Endothelial cell of hepatic sinusoid (primary cell): ENCODE results near the gene C2orf80.
"Not testable (repeated sequence)": the region's sequence is repeated elsewhere in the genome, so short reads cannot be mapped to it uniquely, and the experiment has no call there.

ENCODE experiments used
- in situ Hi-C: cut with HindIII; loops from 2 replicates; pipeline ENCODE4 v1.10.0; 2017; ENCODE audit warnings: low sequenced_read_pairs

C2orf80 gene

GRCh38 chr2:208182835-208183234 lies 7.0 kb downstream of the C2orf80 start:
- in situ Hi-C loops: no loop called here

DNA sequence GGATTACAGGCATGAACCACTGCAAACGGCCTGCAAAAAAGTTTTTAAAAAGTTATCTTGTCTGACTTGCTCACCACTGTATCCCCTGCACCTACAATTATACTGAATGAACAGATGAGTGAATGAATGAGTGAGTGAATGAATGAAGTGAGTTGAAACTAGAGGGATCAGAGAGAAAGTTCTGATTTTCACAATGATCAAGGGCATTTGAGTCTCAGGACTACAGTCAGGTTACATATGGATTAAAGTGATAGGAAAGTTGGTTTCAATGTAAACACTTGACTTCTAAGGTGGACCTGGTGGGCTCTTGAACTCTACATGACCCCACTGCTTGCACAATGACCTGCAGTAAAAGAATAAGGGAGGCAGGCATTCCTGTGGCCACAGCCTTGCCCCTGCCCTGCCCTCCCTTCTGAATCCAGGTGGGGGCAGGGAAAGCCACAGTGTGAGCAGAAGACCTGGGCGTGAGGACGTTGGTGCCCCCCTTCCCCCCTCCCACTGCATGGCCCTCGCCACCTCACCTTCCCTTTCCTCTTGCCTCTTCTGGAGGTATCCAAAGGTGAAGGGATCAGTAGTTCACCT lies 10.7 kb downstream of the C2orf80 start:
- in situ Hi-C loops: no loop called here

- in situ Hi-C loops: no loop called here
Measured at GRCh38 chr2:208175840-208176153, 14.0 kb downstream of the C2orf80 start.

DNA sequence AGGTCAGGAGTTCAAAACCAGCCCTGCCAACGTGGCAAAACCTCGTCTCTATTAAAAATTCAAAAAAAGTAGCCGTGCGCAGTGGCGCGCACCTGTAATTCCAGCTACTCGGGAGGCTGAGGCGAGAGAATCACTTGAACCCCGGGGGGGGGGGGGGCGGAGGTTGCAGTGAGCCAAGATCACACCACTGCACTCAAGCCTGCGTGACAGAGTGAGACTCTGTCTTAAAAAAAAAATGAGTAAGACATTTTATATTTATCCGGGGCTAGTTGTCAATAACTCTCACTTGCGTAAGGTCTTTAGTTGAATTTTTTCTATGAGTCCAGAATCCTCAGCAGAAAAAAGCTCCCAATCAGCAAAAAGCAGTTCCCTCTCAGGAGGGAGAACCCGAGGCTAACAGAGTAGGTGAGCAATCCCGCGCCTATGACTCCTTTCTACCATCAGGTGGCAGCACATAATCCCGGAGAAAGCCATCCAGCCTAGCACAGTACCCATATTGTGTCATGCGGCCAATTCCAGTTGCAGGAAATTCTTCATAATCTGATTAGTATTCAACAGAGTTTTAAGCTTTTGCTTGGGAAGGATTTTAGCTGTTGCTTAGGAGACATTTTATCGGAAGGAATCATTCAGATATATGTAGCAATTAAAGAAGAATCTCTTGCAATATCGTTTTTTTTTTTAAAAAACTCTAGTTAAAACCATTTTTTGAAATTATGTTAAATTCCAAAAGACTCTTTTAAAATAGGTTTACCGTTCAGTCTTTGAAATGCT lies 14.6 kb downstream of the C2orf80 start:
- in situ Hi-C loops: no loop called here

DNA sequence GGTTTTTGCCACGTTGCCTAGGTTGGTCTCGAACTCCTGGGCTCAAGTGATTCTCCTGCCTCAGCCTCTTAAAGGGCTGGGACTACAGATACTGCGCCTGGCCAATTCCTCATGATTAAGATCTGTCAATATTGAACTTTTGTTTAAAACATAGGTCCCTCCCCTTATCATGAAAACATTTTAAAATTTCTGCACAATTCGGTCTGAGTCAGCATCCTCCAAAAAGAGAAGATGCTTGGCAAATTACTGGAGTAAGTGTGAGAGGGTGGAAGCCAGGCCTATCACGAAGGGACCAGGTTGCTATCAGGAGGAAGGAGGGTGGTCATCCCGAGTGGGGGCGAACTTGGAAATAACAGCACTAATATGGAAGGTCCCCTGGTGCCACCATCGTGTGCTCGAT lies 15.7 kb downstream of the C2orf80 start:
- in situ Hi-C loops: no loop called here

GRCh38 chr2:208172125-208172524 lies 17.7 kb downstream of the C2orf80 start:
- in situ Hi-C loops: no loop called here

DNA sequence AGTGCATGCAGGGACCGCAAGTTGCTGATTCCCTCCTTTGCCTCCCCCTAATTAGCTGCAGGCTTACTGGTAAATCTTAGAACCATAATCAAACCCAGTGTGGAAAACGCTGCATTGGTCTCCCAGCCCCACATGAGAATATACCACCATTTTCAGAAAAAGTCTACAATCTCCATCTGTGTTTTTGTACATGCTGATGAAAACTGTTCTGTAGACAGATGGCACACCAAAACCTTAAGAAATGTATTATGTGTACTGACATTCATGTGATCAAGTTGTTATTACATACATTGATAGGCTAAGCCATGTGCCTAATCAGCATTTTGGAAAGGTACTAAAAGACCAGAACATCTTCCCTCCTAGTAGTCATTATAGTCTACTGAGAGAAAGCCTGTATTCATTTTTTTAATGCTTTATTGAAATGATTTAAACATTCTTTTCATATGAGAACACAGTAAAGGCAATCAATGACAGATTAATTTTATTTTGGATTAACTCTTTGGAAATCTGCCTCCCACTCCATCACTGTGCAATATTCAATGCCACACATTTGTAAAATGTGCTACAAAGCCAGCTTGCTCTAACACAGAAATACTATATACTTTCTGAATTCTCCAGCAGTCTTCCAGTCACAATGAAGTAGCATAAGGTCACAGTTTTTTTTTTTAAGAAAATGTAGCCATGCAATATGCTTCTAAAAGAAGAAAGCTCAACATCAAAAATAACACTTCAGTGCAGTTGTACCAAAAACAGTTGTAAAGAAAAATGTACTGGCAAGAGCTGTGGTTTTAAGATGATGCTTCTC lies 24.7 kb downstream of the C2orf80 start:
- in situ Hi-C loops: no loop called here

GRCh38 chr2:208163489-208163888 lies 26.3 kb downstream of the C2orf80 start, which contains the start of gene CRYGA:
Gene CRYGA (minus strand): TSS chr2:208163589. CDS start chr2:208163556, 33 bp downstream.
- in situ Hi-C loops: no loop called here

DNA sequence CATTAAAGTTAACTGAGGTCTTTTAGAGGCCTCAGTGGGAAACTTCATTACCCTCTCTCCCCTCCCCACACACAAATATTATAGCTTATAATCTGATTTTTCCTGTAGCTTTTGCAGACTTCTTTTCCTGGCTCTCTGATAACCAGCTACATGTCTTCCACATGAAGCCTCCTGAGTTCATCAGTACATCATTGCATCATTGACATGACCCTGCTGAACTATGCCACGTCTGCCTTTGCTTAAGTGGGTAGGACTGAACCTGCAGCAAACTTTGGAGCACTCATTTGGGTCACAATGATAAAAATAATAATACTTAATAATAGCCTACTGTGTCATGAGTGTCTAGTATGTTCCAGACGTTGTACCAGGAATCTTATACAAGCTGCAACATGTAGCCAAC lies 33.4 kb downstream of the C2orf80 start:
- in situ Hi-C loops: no loop called here

DNA sequence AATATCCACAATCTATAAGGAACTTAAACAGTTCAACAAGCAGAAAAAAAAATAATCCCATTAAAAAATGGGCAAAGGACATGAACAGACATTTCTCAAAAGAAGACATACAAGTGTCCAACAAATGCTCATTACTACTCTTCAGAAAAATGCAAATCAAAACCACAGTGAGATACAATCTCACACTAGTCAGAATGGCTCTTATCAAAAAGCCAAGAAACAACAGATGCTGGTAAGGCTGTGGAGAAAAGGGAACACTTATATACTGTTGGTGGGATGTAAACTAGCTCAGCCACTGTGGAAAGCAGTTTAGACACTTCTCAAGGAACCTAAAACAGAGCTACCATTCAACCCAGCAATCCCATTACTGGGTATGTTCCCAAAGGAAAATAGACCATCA lies 36.7 kb downstream of the C2orf80 start:
- in situ Hi-C loops: no loop called here

- in situ Hi-C loops: no loop called here
Measured at GRCh38 chr2:208150956-208151355, 38.9 kb downstream of the C2orf80 start.

DNA sequence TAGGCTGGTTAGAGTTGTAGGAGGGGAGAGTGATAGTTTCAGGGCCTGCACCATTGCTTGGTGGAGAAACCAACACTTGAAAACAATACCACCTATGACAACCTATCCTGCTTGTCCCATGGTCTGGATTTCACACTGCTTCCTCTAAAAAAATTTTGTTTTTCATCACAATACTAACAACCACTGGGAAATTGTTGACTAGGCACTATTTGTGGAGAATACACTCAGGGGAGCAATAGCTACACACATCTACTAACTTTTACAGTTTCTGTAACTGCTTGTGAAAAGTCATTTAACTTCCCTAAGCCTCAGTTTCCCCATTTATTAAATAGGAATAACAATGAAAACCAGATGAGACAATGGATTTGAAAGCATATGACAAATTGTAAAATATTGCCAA lies 39.7 kb downstream of the C2orf80 start:
- in situ Hi-C loops: no loop called here

DNA sequence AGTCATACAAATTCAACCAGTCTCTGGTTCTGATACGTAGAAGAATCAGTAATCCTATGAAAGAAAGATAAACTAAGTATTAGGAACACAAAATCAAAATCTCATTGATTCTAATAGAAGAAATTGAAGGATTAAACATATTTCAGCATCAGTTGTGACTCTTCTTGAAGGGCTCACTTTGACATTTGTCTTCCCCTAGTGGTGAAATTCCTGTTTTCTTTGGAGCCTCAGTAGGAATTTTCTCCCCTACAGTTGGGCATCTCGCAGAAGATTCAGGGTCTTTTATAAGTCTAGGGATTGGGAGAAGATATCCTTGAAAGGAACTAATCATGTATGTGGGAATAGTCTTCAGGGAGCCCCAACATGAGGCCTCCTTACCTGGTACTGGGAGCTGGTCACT lies 41.0 kb downstream of the C2orf80 start:
- in situ Hi-C loops: no loop called here

GRCh38 chr2:208147759-208148158 lies 42.1 kb downstream of the C2orf80 start:
- in situ Hi-C loops: no loop called here

DNA sequence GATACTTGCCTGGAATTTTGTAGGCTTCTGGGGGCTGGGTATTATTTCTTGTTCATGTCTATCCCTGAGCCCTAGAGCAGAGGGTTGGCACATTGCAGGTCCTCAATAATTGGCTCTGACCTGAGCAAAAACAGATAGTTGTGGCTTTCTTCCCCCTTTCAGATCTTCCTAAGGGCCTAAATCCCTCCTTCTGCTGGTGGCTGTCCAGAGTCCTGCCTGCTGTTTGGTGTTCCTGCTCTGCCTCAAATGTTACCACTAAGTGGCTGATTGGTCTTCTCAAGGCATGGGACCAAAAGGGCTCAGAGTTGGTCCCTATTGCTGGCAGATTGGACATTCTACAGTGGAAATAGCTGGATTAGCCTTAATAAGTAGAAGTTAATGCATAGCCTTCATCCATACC lies 42.8 kb downstream of the C2orf80 start:
- in situ Hi-C loops: no loop called here

GRCh38 chr2:208146006-208146405 lies 43.8 kb downstream of the C2orf80 start, which contains the start of gene CRYGB:
Gene CRYGB (minus strand): TSS chr2:208146158. CDS start chr2:208146120, 38 bp downstream.
- in situ Hi-C loops: no loop called here

GRCh38 chr2:208142925-208143799 lies 46.7 kb downstream of the C2orf80 start:
- in situ Hi-C loops: no loop called here

- in situ Hi-C loops: no loop called here
Measured at GRCh38 chr2:208142240-208142924, 47.4 kb downstream of the C2orf80 start.

DNA sequence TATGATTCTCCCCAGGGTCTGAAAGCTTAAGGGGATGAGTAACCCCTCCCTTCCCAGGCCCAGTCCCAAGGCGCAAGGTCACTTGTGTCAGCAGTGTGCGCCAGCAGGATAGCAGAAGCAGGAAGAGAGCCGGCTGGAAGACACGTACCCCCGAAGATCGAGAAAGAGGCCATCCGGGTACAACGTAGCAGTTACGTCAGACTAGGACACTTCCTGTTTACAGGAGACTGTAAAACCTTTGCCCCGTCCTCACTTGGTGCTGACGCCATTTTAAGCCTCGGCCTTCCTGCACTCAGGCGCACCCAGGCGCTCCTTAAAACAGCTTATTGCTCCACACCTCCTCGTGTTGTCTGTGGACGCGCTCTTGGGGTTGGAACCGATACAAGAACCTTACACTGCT lies 50.4 kb downstream of the C2orf80 start:
- in situ Hi-C loops: no loop called here

DNA sequence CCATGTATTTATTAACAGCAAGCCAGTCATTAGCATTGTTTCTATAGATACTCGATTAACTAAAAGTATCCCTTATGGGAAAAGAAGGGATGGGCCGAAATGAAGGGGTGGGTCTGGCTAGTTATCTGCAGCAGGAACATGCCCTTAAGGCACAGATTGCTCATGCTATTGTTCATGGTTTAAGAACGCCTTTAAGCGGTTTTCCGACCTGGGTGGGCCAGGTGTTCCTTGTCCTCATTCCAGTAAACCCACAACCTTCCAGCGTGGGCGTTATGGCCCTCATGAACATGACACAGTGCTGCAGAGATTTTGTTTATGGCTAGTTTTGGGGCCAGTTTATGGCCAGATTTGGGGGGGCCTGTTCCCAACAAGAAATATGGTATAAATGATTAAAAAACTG lies 51.5 kb downstream of the C2orf80 start:
- in situ Hi-C loops: not testable (repeated sequence)
